Stomach (tissue), 9 donors: ENCODE measurements around the gene TFAP2A. TPM values are rescaled to one million over a fixed set of nuclear protein-coding genes. Genes with fewer than 3 reads are reported as not detected.

Experiments used
- DNase-seq, 2 donors: peaks; one replicate each; pipeline versions ENCODE4 v3.0.0 to v3.0.0-alpha.2; 2013 to 2019
- H3K27ac ChIP-seq, 5 donors: fragments of 200-600 bp in 4 of 5; sonication (generic) in 4 of 5; one replicate each; pipeline ENCODE4 v1.5.1; 2013 to 2019; ENCODE audit warnings: mild to moderate bottlenecking in 1 of 5, moderate library complexity in 1 of 5
- H3K27me3 ChIP-seq, 3 donors: fragments of 200-600 bp; sonication (generic); one replicate each; pipeline ENCODE4 v1.5.1; 2017 to 2019; ENCODE audit warnings: mixed run types in 1 of 3
- H3K36me3 ChIP-seq, 4 donors: fragments of 200-600 bp; sonication (generic); 1 replicate in 3 of 4; 2 replicates in 1 of 4; pipeline ENCODE4 v1.5.1; 2016 to 2019
- H3K4me1 ChIP-seq, 4 donors: fragments of 200-600 bp; sonication (generic); one replicate each; pipeline ENCODE4 v1.5.1; 2016 to 2019
- H3K4me3 ChIP-seq, 4 donors: fragments of 200-600 bp; sonication (generic) in 3 of 4; one replicate each; pipeline ENCODE4 v1.5.1; 2016 to 2019; ENCODE audit warnings: mild to moderate bottlenecking in 1 of 4
- H3K9me3 ChIP-seq, 4 donors: fragments of 200-600 bp; sonication (generic); one replicate each; pipeline ENCODE4 v1.5.1; 2016 to 2019
- EP300 ChIP-seq: sonication (generic); formaldehyde crosslinking; IDR thresholded peaks from one replicate; pipeline ENCODE4 v1.6.1; 2017; ENCODE audit warnings: antibody characterized with exemption
- POLR2A ChIP-seq, 4 donors: fragments of 450-650 bp; IDR thresholded peaks; one replicate each; pipeline ENCODE4 v1.6.1; 2016; ENCODE audit warnings: antibody characterized with exemption in 4 of 4, control low read depth in 2 of 4, mild to moderate bottlenecking in 1 of 4, moderate library complexity in 1 of 4
- POLR2AphosphoS5 ChIP-seq, 3 donors: sonication (generic); formaldehyde crosslinking; IDR thresholded peaks; one replicate each; pipeline ENCODE4 v1.6.1; 2016; ENCODE audit warnings: antibody characterized with exemption in 3 of 3
- WGBS, 5 donors: extraction: QIAGEN DNeasy Blood & Tissue Kit in 3 of 5; methylation state at CpG; one replicate each; pipeline versions ENCODE4 v1.1.5 to v1.1.7; 2013 to 2018; 5-methylcytosine and 5-hydroxymethylcytosine counted together
- intact Hi-C: fragments of 100-400 bp; cut with DNase I; formaldehyde crosslinking; loops from one replicate; pipeline ENCODE4 v1.15.1; 2023; ENCODE audit warnings: low total_unique reads
- polyA plus RNA-seq, 3 donors: library from polyadenylated mRNA; stranded (reverse); fragments of 200-250 nt; gene quantifications; one replicate each; pipeline ENCODE4 v1.2.3, GENCODE V29; 2013
- total RNA-seq, 5 donors: library from RNA; depleted of rRNA; stranded (reverse); fragments of >200 nt; gene quantifications; one replicate each; pipeline versions ENCODE4 v1.1.0 to v1.2.3, GENCODE V29; 2014 to 2016
- TF ChIP-seq, protein P1 (sequence below), 7 experiments: fragments of 450-650 bp in 4 of 7; fragments of 200-600 bp in 3 of 7; sonication (generic) in 3 of 7; IDR thresholded peaks; one replicate each; pipeline ENCODE4 v1.5.1; 2016 to 2019; ENCODE audit warnings: antibody characterized with exemption in 7 of 7, control low read depth in 2 of 7, mild to moderate bottlenecking in 1 of 7
- donor health status: healthy with polysubstance abuse.
- donor health status: Bipolar disorder and iron deficiency.
- donor health status: healthy.

TFAP2A gene
- total and polyA plus RNA-seq, 8 donors = 0.18 to 10.1 (median 0.50) TPM; not detected in 5

DNA sequence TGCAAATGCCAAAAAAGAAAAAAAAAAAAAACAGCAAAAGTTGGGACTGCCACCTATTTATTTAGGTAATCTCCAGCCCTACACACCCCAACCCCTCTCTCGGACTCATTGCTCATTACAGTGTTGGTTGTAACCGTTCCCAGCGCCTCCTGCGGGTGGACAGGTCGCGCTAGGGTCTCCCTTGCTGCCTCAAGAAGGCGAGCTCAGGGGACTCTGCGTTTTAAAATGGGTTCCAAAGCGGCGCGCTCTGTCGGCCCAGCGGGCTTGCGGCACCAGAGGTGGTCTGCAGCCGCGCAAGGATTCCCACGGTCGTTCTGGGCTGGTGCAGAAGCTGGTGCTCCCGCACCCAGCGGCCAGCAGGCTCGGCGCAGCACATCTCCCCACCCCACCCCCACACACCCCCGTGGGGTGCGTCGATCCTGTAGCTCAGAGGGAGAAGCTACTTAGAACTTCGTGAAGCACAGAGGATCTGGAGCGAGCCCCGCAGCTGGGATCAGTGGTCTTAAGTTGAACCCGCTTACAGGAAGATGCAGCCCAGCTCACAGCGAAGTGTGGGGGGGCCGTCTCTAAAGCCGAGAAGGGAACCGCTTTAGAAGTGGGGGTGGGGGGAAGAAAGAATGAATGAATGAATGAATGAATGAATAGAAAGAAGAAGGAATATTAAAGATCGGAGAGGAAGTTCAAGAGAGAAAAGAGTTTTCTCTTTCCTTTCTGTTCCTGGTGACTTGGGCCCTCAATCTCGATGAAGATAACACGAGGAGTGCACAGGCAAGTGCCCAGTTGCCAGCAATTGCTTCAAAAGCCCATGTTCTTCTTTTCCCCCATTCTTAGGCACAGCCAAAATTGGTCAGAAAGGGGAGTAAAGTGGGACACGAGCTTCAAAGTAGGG lies 780 bp downstream of the TFAP2A start:
- Histone ChIP-seq H3K36me3 (no peaks in the 10 kb centered on the region), H3K9me3 (peaks cover 0 to 42% (median 8%) of the 10 kb centered on the region in 4 donors), H3K27me3 (peaks cover 61 to 100% (median 100%) of the 10 kb centered on the region in 3 donors), H3K4me3 (peak overlapping the region; percentile 13 to 78 (median 72)), H3K4me1 (peaks cover 40 to 75% (median 58%) of the 10 kb centered on the region in 4 donors), H3K27ac (no peak overlapping the region)
- intact Hi-C loops = no loop called here
- WGBS, 5 donors = 4 to 8% (median 7%) methylated on average over 24 to 37 of the region's 37 CpGs
- TF ChIP-seq, protein P1, sequence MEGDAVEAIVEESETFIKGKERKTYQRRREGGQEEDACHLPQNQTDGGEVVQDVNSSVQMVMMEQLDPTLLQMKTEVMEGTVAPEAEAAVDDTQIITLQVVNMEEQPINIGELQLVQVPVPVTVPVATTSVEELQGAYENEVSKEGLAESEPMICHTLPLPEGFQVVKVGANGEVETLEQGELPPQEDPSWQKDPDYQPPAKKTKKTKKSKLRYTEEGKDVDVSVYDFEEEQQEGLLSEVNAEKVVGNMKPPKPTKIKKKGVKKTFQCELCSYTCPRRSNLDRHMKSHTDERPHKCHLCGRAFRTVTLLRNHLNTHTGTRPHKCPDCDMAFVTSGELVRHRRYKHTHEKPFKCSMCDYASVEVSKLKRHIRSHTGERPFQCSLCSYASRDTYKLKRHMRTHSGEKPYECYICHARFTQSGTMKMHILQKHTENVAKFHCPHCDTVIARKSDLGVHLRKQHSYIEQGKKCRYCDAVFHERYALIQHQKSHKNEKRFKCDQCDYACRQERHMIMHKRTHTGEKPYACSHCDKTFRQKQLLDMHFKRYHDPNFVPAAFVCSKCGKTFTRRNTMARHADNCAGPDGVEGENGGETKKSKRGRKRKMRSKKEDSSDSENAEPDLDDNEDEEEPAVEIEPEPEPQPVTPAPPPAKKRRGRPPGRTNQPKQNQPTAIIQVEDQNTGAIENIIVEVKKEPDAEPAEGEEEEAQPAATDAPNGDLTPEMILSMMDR (IDR thresholded peaks at IDR 0.05) = no peak
- no peak for TF ChIP-seq EP300
- TF ChIP-seq POLR2AphosphoS5 (IDR thresholded peaks at IDR 0.05) = no peak
- no peak for TF ChIP-seq POLR2A (IDR thresholded peaks at IDR 0.05)
- DNase-seq = no peak

DNA sequence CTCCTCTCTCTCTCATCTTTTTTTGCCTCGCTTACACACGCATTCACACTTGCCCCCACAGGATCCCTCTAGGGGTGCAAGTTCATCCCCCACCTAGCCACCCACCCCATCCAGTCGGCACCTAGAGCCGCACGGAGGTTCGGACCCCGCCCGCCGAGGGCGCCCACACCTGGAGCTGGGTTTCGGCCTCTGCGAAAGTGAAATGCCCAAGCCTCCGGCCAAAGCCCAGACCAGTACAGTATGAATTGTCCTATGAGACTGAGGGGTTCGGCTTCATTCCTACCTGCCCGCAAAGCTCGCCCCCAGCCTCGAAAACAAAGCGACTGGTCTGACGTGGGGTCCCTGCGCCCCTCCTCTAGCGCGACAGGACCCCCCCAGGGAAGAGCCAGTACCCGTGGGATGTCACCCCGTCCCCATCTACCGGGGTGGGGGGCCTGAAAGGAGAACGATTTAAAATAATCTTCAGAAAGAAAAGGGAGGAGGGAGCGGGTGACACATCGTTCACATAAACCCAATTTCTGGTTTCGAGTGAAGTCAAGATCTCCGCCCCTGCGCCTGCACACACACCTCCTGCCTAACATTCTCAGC lies 1.5 kb downstream of the TFAP2A start:
- peaks cover 62 to 100% (median 94%) of the 10 kb centered on the region in 3 donors for H3K27me3 ChIP-seq
- TF ChIP-seq POLR2A (IDR thresholded peaks at IDR 0.05) (no peak), EP300 (no peak), POLR2AphosphoS5 (IDR thresholded peaks at IDR 0.05) (no peak)
- TF ChIP-seq, protein P1 (IDR thresholded peaks at IDR 0.05) = no peak
- intact Hi-C loops = no loop called here
- H3K36me3 ChIP-seq = no peaks in the 10 kb centered on the region
- WGBS, 5 donors = 3 to 7% (median 6%) methylated on average over 30 to 31 of the region's 31 CpGs
- no peak for DNase-seq
- H3K27ac ChIP-seq = peak overlapping the region in 4 of 5 donors; percentile 62 to 81 (median 72)
- H3K4me1 ChIP-seq = peaks cover 40 to 71% (median 55%) of the 10 kb centered on the region in 4 donors
- peak overlapping the region; percentile 61 to 78 (median 72) for H3K4me3 ChIP-seq
- H3K9me3 ChIP-seq = peaks cover 0 to 40% (median 8%) of the 10 kb centered on the region in 4 donors

DNA sequence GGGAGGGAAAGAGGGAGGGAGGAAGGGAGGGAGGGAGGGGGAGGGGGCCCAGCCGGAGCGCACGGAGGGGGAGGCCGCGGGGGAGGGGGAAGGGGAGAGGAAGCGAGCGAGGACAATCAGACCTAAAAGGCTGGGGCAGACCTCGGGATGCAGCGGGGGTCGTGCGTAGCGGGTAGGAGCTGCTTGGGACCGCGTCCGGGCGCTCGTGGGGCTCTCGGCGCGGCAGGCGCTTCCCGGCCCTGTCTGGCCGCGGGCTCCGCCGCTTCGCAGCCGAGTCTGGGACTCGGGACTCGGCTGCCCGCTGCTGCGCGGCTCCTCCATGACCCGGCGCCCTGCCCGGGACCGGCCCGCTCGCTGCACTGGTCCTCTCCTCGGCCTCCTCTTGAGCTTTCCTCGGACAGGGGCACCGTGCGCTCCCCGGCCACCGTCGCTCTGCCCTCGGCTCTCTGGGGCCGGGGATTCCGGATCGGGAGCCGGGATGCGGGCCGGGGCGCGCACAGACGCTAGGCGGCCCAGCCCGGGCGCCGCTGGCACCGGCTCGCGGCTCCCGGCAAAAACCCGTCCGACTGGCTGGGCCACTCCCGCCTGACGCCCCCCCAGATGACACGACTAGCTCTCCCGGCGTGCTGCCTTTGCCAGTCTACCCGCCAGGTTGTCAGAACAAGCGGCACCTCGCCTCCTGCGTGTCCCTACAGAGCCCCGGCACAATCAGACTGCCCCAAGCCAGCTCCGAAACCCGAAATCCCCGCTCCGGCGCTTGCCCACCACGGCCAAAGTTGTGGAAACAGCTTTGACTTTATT lies 2.2 kb downstream of the TFAP2A start:
- Histone ChIP-seq H3K27ac (peak overlapping the region in 4 of 5 donors; percentile 62 to 81 (median 72)), H3K9me3 (peaks cover 0 to 34% (median 8%) of the 10 kb centered on the region in 4 donors), H3K36me3 (no peaks in the 10 kb centered on the region), H3K27me3 (peaks cover 60 to 100% (median 87%) of the 10 kb centered on the region in 3 donors), H3K4me1 (peaks cover 40 to 71% (median 54%) of the 10 kb centered on the region in 4 donors), H3K4me3 (peak overlapping the region; percentile 61 to 78 (median 72))
- 1 to 4% (median 1%) methylated on average over 18 to 82 of the region's 82 CpGs for WGBS, 5 donors
- peak; percentile 73 to 82 for DNase-seq
- TF ChIP-seq EP300 (no peak), POLR2AphosphoS5 (IDR thresholded peaks at IDR 0.05) (no peak), POLR2A (IDR thresholded peaks at IDR 0.05) (no peak)
- TF ChIP-seq, protein P1 (IDR thresholded peaks at IDR 0.05) = no peak
- intact Hi-C loops = no loop called here
